ENCODE measurements around the gene ARHGAP24. TPM values are rescaled to one million over a fixed set of nuclear protein-coding genes. Genes with fewer than 3 reads are reported as not detected.

The ARHGAP24 gene
- total and polyA plus RNA-seq, 2 of the 13 experiments (the other 11 are each of a cell fraction or from before 2014, with no cell fraction given), result 0.07 to 0.55 TPM

DNA sequence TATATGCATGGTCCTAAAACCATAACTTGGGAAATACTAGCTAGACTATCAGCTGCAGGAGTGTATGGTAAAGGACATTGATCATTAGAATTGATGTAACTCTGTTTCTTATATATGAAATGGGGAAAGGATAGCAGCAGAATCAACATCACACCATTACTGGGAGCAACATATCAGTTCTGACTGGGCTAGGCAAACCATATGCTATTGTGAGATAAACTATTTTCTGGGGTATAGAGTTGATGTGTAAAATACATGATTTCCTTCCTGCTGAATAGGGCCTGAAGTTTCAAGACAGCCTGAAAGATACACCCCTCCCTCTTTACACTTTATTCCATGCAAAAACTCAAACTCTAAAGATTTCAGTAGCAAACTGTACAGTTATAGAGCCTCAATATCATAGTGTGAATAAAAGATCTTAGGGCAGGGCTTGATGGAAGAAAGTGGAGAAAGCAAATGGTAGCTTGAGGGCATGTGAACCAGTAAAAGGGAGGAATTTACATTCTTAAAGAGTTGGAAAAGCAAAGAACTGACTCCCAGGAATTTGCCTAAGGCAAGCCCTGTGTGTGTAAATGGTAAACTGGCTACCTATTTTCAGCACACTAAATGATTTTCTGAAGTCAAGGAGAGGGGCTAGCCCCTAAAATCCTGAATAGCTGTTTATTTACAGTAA is 480.8 kb downstream of the ARHGAP24 start:
- BruUV-seq (replicated peaks), result no TSS peak
- ChIA-PET CTCF (ENCODE audit: low intra/inter-chr PET ratio, low total read pairs) (no interaction called here), POLR2A (no interaction called here)
- FAIRE-seq (no peak), DNase-seq (ENCODE audit: low spot score) (no peak), ATAC-seq (no peak)
- Histone ChIP-seq H3K27ac (ENCODE audit: extremely low read length, insufficient read depth, low read length) (no peak overlapping the region), H2AFZ (ENCODE audit: low read length) (no peak overlapping the region), H3K79me2 (ENCODE audit: insufficient read depth, low read length) (no peaks in the 10 kb centered on the region), H3K4me1 (ENCODE audit: insufficient read depth, low read length) (no peaks in the 10 kb centered on the region), H4K20me1 (ENCODE audit: insufficient read depth, low read length) (no peaks in the 10 kb centered on the region), H3K9ac (ENCODE audit: insufficient read depth, low read depth, low read length) (no peak overlapping the region), H3K4me2 (ENCODE audit: low read depth, low read length) (no peak overlapping the region), H3K36me3 (replicated peaks in 1 of 2; ENCODE audit: control insufficient read depth in 1 of 2, insufficient read depth in 2 of 2, low read length in 2 of 2) (no peaks in the 10 kb centered on the region), H3K9me3 (ENCODE audit: low read length) (no peaks in the 10 kb centered on the region), H3K27me3 (ENCODE audit: control insufficient read depth in 1 of 2, insufficient read depth in 2 of 2, low read length in 2 of 2) (no peaks in the 10 kb centered on the region), H3K4me3 (replicated peaks in 1 of 3; ENCODE audit: insufficient read depth in 1 of 3, low read depth in 2 of 3, low read length in 3 of 3) (no peak overlapping the region)
- intact Hi-C loops (cut with micrococcal nuclease; ENCODE audit: unreplicated experiment), result no loop called here
- in situ Hi-C loops (cut with HindIII; ENCODE audit: extremely low pct_ligation_motif_present, low pct_unique_long_range_greater_than_20kb), result no loop called here
- TF ChIP-seq, protein P1, sequence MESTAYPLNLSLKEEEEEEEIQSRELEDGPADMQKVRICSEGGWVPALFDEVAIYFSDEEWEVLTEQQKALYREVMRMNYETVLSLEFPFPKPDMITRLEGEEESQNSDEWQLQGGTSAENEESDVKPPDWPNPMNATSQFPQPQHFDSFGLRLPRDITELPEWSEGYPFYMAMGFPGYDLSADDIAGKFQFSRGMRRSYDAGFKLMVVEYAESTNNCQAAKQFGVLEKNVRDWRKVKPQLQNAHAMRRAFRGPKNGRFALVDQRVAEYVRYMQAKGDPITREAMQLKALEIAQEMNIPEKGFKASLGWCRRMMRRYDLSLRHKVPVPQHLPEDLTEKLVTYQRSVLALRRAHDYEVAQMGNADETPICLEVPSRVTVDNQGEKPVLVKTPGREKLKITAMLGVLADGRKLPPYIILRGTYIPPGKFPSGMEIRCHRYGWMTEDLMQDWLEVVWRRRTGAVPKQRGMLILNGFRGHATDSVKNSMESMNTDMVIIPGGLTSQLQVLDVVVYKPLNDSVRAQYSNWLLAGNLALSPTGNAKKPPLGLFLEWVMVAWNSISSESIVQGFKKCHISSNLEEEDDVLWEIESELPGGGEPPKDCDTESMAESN (CRISPR knock-in tag; conservative IDR thresholded peaks at IDR 0.05), result no peak
- TF ChIP-seq ZC3H13 (CRISPR knock-in tag; IDR thresholded peaks at IDR 0.05) (no peak), EP300 (IDR thresholded peaks at IDR 0.05; ENCODE audit: low read depth in 2 of 2, low read length in 2 of 2) (no peak), EP300 (CRISPR knock-in tag; IDR thresholded peaks at IDR 0.05; ENCODE audit: borderline replicate concordance) (no peak), HDAC2 (CRISPR knock-in tag; IDR thresholded peaks at IDR 0.05) (no peak), MTA1 (CRISPR knock-in tag; IDR thresholded peaks at IDR 0.05; ENCODE audit: borderline replicate concordance) (no peak), SMARCC2 (IDR thresholded peaks at IDR 0.05) (no peak), ZFP41 (CRISPR knock-in tag; IDR thresholded peaks at IDR 0.05; ENCODE audit: borderline replicate concordance) (no peak)
- TF ChIP-seq, protein P2, sequence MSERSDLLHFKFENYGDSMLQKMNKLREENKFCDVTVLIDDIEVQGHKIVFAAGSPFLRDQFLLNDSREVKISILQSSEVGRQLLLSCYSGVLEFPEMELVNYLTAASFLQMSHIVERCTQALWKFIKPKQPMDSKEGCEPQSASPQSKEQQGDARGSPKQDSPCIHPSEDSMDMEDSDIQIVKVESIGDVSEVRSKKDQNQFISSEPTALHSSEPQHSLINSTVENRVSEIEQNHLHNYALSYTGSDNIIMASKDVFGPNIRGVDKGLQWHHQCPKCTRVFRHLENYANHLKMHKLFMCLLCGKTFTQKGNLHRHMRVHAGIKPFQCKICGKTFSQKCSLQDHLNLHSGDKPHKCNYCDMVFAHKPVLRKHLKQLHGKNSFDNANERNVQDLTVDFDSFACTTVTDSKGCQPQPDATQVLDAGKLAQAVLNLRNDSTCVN (CRISPR knock-in tag; IDR thresholded peaks at IDR 0.05; ENCODE audit: borderline replicate concordance), result no peak
- TF ChIP-seq, protein P3, sequence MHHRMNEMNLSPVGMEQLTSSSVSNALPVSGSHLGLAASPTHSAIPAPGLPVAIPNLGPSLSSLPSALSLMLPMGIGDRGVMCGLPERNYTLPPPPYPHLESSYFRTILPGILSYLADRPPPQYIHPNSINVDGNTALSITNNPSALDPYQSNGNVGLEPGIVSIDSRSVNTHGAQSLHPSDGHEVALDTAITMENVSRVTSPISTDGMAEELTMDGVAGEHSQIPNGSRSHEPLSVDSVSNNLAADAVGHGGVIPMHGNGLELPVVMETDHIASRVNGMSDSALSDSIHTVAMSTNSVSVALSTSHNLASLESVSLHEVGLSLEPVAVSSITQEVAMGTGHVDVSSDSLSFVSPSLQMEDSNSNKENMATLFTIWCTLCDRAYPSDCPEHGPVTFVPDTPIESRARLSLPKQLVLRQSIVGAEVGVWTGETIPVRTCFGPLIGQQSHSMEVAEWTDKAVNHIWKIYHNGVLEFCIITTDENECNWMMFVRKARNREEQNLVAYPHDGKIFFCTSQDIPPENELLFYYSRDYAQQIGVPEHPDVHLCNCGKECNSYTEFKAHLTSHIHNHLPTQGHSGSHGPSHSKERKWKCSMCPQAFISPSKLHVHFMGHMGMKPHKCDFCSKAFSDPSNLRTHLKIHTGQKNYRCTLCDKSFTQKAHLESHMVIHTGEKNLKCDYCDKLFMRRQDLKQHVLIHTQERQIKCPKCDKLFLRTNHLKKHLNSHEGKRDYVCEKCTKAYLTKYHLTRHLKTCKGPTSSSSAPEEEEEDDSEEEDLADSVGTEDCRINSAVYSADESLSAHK (CRISPR knock-in tag; IDR thresholded peaks at IDR 0.05; ENCODE audit: borderline replicate concordance), result no peak
- TF ChIP-seq, protein P4, sequence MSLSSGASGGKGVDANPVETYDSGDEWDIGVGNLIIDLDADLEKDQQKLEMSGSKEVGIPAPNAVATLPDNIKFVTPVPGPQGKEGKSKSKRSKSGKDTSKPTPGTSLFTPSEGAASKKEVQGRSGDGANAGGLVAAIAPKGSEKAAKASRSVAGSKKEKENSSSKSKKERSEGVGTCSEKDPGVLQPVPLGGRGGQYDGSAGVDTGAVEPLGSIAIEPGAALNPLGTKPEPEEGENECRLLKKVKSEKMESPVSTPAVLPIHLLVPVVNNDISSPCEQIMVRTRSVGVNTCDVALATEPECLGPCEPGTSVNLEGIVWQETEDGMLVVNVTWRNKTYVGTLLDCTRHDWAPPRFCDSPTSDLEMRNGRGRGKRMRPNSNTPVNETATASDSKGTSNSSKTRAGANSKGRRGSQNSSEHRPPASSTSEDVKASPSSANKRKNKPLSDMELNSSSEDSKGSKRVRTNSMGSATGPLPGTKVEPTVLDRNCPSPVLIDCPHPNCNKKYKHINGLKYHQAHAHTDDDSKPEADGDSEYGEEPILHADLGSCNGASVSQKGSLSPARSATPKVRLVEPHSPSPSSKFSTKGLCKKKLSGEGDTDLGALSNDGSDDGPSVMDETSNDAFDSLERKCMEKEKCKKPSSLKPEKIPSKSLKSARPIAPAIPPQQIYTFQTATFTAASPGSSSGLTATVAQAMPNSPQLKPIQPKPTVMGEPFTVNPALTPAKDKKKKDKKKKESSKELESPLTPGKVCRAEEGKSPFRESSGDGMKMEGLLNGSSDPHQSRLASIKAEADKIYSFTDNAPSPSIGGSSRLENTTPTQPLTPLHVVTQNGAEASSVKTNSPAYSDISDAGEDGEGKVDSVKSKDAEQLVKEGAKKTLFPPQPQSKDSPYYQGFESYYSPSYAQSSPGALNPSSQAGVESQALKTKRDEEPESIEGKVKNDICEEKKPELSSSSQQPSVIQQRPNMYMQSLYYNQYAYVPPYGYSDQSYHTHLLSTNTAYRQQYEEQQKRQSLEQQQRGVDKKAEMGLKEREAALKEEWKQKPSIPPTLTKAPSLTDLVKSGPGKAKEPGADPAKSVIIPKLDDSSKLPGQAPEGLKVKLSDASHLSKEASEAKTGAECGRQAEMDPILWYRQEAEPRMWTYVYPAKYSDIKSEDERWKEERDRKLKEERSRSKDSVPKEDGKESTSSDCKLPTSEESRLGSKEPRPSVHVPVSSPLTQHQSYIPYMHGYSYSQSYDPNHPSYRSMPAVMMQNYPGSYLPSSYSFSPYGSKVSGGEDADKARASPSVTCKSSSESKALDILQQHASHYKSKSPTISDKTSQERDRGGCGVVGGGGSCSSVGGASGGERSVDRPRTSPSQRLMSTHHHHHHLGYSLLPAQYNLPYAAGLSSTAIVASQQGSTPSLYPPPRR (CRISPR knock-in tag; IDR thresholded peaks at IDR 0.05; ENCODE audit: borderline replicate concordance), result no peak

All from HepG2 (cell line).